Stimulated activated CD8-positive, alpha-beta memory T cell treated with anti-CD3 and anti-CD28 coated beads, Interleukin-12 subunit alpha, Interleukin-12 subunit beta, amount 100 ng/mL, for 4 hours (primary cell): ENCODE data around the gene RHOT2.
A peak's percentile ranks its signal among the peaks of the same experiment; 100 is the strongest.

Experiments
- DNase-seq: peaks from one replicate; pipeline ENCODE4 v3.0.0-alpha.2; 2020; ENCODE audit warnings: low read depth

RHOT2 gene

DNA sequence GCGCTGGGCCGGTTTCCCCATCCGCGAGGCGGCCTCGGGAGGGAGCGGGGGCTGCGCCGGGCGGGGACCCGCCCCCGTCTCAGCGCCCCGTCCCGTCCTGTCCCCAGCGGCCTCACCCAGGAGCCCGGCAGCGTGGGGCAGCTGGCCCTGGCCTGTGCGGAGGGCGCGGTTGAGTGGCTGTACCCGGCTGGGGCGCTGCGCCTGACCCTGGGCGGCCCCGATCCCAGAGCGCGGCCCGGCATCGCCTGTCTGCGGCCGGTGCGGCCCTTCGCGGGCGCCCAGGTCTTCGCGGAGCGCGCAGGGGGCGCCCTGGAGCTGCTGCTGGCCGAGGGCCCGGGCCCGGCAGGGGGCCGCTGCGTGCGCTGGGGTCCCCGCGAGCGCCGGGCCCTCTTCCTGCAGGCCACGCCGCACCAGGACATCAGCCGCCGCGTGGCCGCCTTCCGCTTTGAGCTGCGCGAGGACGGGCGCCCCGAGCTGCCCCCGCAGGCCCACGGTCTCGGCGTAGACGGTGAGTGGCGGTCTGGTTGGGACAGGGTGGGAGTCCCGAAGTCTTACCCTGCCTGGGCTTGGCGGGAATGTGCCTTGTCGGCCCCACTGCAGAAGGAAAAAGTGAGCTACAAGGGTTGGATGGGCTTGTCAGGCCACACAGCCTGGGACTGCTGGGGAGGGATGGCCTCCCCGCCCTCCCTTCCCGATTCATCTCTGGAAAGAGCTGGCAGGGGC is 47.7 kb downstream of the RHOT2 start:
- DNase-seq, result no peak

DNA sequence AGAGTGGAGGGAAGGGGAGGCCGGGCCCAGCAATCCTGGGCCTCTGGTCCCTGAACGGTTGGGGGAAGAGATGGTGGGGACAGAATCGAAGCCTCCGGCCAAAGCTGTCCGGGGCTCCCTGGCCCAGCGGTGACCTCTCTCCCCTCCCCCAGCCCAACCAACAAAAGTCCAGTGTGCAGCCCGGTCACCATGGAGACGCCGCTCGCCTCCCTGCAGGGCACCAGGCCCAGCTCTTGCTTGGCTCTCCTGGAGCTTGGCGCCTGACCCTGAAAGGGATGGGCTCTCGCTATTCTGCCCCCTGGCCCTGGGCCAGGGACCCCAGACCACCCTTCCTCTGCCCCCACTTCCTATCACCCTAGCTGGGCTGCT is 48.3 kb downstream of the RHOT2 start:
- no peak for DNase-seq

DNA sequence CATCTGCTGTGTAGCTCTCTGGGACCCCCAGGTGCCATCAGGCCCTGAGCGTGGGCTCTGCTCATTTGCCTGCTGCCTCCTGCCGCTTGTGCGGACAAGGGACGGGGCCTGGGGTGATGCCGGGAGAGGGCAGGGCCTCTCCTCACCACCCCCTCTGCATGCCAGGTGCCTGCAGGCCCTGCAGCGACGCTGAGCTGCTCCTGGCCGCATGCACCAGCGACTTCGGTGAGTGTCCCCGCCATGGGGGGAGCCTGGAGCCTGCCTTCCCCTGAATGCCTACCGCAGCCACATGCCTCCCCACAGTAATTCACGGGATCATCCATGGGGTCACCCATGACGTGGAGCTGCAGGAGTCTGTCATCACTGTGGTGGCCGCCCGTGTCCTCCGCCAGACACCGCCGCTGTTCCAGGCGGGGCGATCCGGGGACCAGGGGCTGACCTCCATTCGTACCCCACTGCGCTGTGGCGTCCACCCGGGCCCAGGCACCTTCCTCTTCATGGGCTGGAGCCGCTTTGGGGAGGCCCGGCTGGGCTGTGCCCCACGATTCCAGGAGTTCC is 48.9 kb downstream of the RHOT2 start:
- DNase-seq, result no peak

DNA sequence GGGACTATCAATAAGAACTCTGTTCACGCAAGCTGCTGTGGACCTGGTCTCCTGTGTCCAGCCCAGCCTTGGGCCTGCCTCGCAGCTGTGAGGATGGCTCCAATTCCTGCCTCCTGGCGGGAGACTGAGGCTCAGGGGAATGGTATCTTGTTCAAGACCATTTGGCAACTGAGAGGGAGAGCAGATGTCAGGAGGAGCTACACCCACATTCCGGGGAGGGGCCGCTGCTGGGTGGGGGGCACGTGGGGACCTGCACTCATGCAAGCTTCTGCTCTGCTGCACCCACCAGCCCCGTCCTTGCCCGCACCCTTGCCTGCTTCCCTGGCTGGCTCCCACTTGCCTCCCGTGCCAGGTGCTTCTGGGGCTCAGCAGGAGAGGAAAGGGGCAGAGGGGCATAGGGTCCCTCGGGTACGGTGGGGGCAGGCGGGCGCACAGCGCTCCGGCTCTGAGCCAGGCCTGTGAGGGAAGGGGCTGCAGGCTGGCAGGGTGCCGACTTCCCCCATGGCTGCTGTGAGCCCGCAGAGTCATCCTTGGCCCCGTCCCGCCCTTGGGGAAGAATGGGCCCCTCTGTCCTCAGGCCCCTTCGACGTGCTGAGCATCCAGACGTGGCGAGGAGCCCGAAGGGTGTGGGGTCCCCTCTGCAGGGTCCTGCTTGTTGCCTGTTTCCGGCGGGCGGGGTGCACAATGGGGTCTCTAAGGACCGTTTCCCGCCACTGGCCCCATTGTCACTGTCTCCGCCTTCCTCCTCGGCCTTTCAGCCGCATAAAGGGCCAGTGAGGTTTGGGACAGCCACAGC is 49.7 kb downstream of the RHOT2 start:
- DNase-seq, result no peak

DNA sequence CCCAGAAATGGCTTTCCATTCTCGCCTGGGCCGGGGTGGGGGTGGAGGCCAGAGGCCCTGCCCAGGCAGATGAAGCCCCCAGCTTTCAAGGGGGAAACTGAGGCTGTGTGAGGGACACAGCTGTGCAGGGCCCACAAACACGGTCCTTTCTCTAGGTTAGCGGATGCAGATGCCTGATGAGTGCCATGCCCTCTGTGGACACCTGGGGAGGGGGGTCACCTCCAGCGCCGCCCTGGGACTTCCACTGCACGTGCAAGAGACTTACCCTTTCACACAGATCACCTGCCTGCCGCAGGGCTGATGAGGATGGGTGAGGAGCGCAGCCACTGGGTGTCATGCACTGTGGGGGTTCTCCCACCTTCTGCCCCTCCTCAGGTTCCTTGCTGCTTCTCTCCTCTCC is 50.5 kb downstream of the RHOT2 start:
- DNase-seq, result no peak

DNA sequence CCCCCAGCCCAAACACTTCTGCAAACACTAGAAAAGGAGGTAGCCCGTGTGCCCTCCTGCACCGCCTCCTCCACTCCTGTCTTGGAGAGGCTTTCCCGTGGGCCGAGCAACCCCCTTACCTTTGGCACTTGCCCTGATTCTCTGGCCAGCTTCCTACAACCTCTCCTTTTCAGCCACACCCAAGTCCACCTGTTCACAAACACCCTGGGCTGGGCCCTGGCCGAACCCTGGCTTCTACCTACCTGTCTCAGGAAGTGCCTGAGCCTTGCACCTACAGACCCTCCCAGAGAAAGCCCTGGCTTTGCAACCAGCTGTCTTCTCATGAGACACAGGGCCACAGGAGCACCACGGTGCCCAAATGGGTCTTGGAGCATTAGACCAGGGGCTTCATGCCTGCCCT is 51.0 kb downstream of the RHOT2 start:
- DNase-seq, result no peak

DNA sequence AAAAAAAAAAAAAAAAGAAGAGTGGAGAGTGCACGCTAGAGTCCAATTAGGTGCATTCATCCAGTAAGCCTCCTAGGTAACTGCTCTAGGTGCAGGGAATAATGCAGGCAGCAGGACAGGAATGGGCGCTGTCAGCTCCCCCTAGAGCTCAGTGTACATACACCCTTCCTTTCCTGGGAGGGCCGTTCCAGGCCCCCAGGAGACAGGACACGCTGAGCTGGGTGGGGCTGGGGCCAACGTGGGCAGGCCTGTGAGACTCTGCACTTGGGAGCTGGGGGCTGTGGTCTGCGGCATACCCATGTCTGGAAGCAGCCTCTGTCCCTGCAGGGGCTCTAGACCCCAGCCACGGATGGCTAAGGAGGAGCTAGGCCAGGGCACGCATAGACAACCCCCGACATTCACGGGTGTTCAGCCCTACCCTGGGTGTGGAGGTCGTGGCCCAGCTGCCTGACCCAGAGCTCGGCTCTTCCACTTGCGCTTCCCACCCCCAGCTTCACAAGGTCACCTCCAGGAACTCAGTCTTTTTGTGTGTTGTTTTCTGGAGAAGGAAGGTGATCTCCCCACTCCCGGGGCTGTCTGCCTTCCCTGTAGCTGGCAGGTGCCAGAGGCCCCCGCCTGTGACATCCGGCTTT is 52.0 kb downstream of the RHOT2 start:
- DNase-seq, result no peak

DNA sequence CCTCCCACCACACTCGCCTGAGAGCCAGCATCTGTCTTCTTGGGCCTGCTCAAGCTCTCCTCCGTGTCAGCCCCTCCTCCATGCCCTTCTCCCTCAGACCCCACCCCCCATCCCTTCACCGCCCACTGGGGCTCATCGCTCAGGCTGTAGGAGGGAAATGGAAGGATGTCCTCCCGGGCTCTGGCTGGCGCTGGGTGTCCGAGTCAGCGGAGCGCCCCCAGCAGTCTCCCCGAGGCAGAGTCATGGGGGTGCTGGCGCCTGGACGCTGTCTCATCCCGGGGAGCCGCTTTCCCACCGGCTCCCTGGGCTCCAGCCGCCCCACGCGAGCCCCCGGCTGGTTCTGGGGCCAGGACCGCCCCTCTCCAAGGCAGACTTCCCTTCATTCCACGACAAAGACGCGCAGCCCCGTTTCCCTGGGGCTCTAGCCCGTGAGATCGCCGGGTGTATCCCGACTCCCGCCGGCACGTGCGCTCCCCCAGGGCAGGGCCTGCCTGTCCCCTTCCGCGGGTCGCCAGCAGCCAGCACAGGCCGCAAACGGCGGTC is 52.6 kb downstream of the RHOT2 start:
- no peak for DNase-seq

DNA sequence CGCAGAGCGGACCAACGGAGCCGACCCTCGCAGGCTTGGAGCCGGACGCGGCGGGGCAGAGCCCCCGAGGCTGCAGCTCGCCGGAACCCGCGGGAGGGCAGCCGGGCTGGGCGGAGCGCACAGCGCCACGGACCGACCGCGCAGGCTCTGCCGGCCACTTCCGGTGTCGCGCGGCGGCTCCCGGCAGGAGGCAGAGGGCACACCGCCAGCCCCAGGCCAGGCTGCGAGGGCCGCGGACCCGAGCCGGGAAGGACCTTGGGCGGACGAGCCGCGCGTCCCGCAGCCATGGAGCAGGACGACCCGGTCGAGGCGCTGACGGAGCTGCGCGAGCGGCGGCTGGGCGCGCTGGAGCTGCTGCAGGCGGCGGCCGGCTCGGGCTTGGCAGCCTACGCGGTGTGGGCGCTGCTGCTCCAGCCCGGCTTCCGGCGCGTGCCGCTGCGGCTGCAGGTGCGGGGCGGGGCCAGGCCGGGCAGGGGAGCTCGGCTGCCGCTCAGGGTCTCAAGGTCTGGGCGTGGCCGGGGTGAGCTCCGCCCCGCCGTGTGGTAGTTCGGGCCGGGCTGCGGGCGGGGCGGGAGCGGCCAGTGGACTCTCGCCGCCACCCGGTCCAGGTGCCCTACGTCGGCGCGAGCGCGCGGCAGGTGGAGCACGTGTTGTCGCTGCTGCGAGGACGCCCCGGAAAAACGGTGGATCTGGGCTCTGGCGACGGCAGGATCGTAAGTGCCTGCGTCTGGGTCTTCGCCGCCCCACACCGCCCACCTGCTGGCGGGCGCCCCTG is 53.2 kb downstream of the RHOT2 start, which contains the start of gene ANTKMT:
TSS of gene ANTKMT (plus strand) at position 157 of the 775 bp plus-strand sequence. CDS start at position 286, 129 bp downstream.
- DNase-seq, result peak; percentile 67

DNA sequence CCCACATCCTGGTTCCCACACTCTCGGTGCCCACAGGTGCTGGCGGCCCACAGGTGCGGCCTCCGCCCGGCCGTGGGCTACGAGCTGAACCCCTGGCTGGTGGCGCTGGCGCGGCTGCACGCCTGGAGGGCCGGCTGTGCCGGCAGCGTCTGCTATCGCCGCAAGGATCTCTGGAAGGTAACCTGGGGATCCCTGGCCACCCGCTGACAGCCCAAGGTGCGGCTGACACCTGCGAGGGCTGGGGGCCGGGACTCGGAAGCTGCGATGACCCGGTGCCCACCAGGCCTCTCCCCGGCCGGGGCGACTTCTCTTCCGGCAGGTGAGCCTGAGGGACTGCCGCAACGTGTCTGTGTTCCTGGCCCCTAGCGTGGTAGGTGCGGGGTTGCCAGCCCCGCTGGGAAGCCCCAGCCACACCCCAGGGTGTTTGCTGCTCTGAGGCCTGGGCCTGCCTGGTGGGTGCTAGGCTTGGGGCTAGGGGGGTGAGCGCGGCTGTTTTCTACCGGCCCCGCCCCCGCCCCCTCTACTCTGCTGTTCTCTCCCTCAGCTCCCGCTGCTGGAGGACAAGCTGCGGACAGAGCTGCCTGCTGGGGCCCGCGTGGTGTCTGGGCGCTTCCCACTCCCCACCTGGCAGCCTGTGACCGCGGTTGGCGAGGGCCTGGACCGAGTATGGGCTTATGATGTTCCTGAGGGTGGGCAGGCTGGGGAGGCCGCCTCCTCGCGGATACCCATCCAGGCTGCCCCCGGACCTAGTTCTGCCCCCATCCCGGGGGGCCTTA is 54.0 kb downstream of the RHOT2 start:
- no peak for DNase-seq

DNA sequence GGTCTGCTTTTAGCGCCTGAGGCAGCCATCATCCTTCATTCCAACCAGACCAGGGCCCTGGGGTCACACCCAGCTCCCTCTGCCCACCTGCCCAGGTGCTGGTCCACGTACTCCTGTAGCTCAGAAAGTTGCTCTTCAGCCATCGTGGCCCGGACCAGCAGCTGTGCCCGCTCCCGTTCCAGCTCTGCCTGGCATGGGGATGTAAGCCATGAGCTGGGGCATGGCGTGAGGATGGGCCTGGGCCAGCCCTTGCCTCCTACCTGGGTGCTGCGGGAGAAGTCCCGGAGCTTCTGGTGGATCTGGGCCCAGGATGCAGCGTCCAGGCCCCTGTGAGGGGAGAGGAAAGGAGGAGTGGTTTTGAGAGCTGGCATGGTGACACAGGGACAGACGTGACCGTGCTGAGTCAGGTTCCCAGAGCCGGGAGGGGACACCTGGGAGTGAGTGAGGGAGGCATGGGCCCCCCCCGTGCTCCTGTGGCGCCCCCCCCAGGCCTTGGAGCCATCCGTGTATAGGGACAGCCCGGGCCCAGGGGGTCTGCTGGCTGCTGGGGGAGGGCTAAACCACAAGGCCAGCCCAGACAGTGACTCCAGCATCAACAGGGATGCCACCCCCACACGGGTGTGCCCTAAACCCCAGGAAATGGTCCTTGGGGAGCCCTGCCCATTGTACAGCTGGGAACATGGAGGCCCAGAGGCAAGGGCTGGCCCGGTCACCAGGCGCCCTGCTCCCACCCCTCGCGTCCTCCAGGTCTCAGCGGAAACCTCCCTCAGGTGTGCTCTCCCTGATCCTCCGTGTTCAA is 55.1 kb downstream of the RHOT2 start:
- no peak for DNase-seq

DNA sequence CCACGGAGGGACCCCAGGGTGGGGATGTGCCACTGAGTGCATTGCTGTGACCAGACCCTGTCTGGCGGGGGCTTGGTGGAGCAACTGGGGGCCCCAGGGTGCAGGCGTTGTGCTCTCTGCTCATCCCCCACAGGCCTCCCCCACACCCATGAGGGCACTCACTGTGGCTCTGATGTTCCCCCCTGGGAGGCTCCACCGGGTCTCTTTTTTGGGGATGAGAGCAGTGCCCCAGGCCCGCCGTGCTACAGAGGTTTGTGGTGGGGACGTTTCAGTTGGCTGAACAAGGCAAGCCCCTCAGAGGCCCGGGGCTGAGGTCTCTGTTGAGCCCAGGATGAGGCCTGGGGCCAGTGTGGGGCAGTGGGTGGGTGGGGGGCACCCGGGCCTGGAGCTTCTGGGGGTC is 55.8 kb downstream of the RHOT2 start:
- no peak for DNase-seq
